ENCODE data around the gene TMEM59L.

The TMEM59L gene

GRCh38 chr19:18662972-18663732, 50.5 kb downstream of the TMEM59L start:
- Mint-ChIP-seq H3K36me3 (ENCODE audit: low read depth) (no peaks in the 10 kb centered on the region), H3K27ac (no peak overlapping the region), H3K27me3 (no peaks in the 10 kb centered on the region), H3K4me1 (peaks cover 8% of the 10 kb centered on the region), H3K4me3 (no peak overlapping the region), H3K9me3 (no peaks in the 10 kb centered on the region)
- DNase-seq, result no peak
- no peak for ATAC-seq

- H3K9me3 Mint-ChIP-seq, result no peaks in the 10 kb centered on the region
- H3K27ac Mint-ChIP-seq, result no peak overlapping the region
- DNase-seq (no peak), ATAC-seq (no peak)
- H3K4me3 Mint-ChIP-seq, result no peak overlapping the region
- H3K4me1 Mint-ChIP-seq, result peaks cover 6% of the 10 kb centered on the region
- H3K36me3 Mint-ChIP-seq (ENCODE audit: low read depth), result no peaks in the 10 kb centered on the region
- no peaks in the 10 kb centered on the region for H3K27me3 Mint-ChIP-seq
Observed at GRCh38 chr19:18663940-18664530, 51.4 kb downstream of the TMEM59L start.

- no peak overlapping the region for H3K4me3 Mint-ChIP-seq
- H3K9me3 Mint-ChIP-seq, result no peaks in the 10 kb centered on the region
- H3K27ac Mint-ChIP-seq, result no peak overlapping the region
- H3K4me1 Mint-ChIP-seq, result peaks cover 6% of the 10 kb centered on the region
- DNase-seq, result no peak
- no peaks in the 10 kb centered on the region for H3K27me3 Mint-ChIP-seq
- ATAC-seq, result no peak
- peaks cover 2% of the 10 kb centered on the region for H3K36me3 Mint-ChIP-seq (ENCODE audit: low read depth)
Observed at GRCh38 chr19:18665771-18666202, 53.1 kb downstream of the TMEM59L start.

GRCh38 chr19:18666317-18666716, 53.6 kb downstream of the TMEM59L start:
- ATAC-seq, result no peak

GRCh38 chr19:18666784-18667183, 54.1 kb downstream of the TMEM59L start:
- no peak overlapping the region for H3K4me3 Mint-ChIP-seq
- DNase-seq (no peak), ATAC-seq (no peak)
- H3K27ac Mint-ChIP-seq, result no peak overlapping the region
- peaks cover 6% of the 10 kb centered on the region for H3K4me1 Mint-ChIP-seq
- H3K27me3 Mint-ChIP-seq, result no peaks in the 10 kb centered on the region
- H3K9me3 Mint-ChIP-seq, result no peaks in the 10 kb centered on the region
- peaks cover 2% of the 10 kb centered on the region for H3K36me3 Mint-ChIP-seq (ENCODE audit: low read depth)

More at GRCh38 chr19:18666317-18666716, 53.6 kb downstream of the TMEM59L start:
- Mint-ChIP-seq H3K36me3 (ENCODE audit: low read depth) (peaks cover 2% of the 10 kb centered on the region), H3K9me3 (no peaks in the 10 kb centered on the region), H3K27me3 (no peaks in the 10 kb centered on the region), H3K4me3 (no peak overlapping the region), H3K27ac (no peak overlapping the region), H3K4me1 (peaks cover 6% of the 10 kb centered on the region)
- no peak for DNase-seq

GRCh38 chr19:18667531-18668251, 55.0 kb downstream of the TMEM59L start:
- no peaks in the 10 kb centered on the region for H3K9me3 Mint-ChIP-seq
- peaks cover 6% of the 10 kb centered on the region for H3K4me1 Mint-ChIP-seq

GRCh38 chr19:18668252-18668631, 55.6 kb downstream of the TMEM59L start:
- Mint-ChIP-seq H3K27ac (no peak overlapping the region), H3K36me3 (ENCODE audit: low read depth) (peaks cover 2% of the 10 kb centered on the region), H3K4me3 (no peak overlapping the region), H3K27me3 (no peaks in the 10 kb centered on the region), H3K9me3 (no peaks in the 10 kb centered on the region), H3K4me1 (peaks cover 6% of the 10 kb centered on the region)
- no peak for ATAC-seq
- DNase-seq, result no peak

More at GRCh38 chr19:18667531-18668251, 55.0 kb downstream of the TMEM59L start:
- no peak for ATAC-seq
- no peak overlapping the region for H3K4me3 Mint-ChIP-seq
- no peak overlapping the region for H3K27ac Mint-ChIP-seq
- peaks cover 2% of the 10 kb centered on the region for H3K36me3 Mint-ChIP-seq (ENCODE audit: low read depth)
- no peaks in the 10 kb centered on the region for H3K27me3 Mint-ChIP-seq
- DNase-seq, result no peak

GRCh38 chr19:18668744-18669523, 56.3 kb downstream of the TMEM59L start:
- peaks cover 2% of the 10 kb centered on the region for H3K36me3 Mint-ChIP-seq (ENCODE audit: low read depth)
- H3K4me1 Mint-ChIP-seq, result peaks cover 4% of the 10 kb centered on the region
- no peak for ATAC-seq
- no peaks in the 10 kb centered on the region for H3K9me3 Mint-ChIP-seq
- H3K27ac Mint-ChIP-seq, result no peak overlapping the region
- H3K27me3 Mint-ChIP-seq, result no peaks in the 10 kb centered on the region
- DNase-seq, result no peak
- no peak overlapping the region for H3K4me3 Mint-ChIP-seq

- DNase-seq (no peak), ATAC-seq (no peak)
- Mint-ChIP-seq H3K4me1 (no peaks in the 10 kb centered on the region), H3K36me3 (ENCODE audit: low read depth) (peaks cover 2% of the 10 kb centered on the region), H3K4me3 (no peak overlapping the region), H3K27ac (no peak overlapping the region), H3K9me3 (no peaks in the 10 kb centered on the region), H3K27me3 (no peaks in the 10 kb centered on the region)
Observed at GRCh38 chr19:18669524-18669817, 56.8 kb downstream of the TMEM59L start.

GRCh38 chr19:18669883-18670282, 57.2 kb downstream of the TMEM59L start:
- Mint-ChIP-seq H3K27ac (no peak overlapping the region), H3K9me3 (no peaks in the 10 kb centered on the region), H3K36me3 (ENCODE audit: low read depth) (peaks cover 2% of the 10 kb centered on the region), H3K27me3 (no peaks in the 10 kb centered on the region), H3K4me3 (no peak overlapping the region), H3K4me1 (no peaks in the 10 kb centered on the region)
- ATAC-seq, result no peak
- no peak for DNase-seq

- Mint-ChIP-seq H3K4me1 (no peaks in the 10 kb centered on the region), H3K27me3 (no peaks in the 10 kb centered on the region)
- ATAC-seq, result no peak
Observed at GRCh38 chr19:18670312-18670711, 57.6 kb downstream of the TMEM59L start.

More at GRCh38 chr19:18670312-18670711, 57.6 kb downstream of the TMEM59L start:
- H3K9me3 Mint-ChIP-seq, result no peaks in the 10 kb centered on the region
- no peak for DNase-seq
- H3K27ac Mint-ChIP-seq, result no peak overlapping the region
- peaks cover 2% of the 10 kb centered on the region for H3K36me3 Mint-ChIP-seq (ENCODE audit: low read depth)
- no peak overlapping the region for H3K4me3 Mint-ChIP-seq
